Measurements from ENCODE around the gene POP7.
"Not testable (repeated sequence)": the region's sequence is repeated elsewhere in the genome, so short reads cannot be mapped to it uniquely, and the experiment has no call there.

Gene POP7

GRCh38 chr7:100705753-100706671 is at the start of gene POP7:
POP7 (plus strand) TSS chr7:100706121; CDS start chr7:100706831, 710 bp downstream.
- no peak for TF ChIP-seq CTCF (IDR thresholded peaks at IDR 0.05; ENCODE audit: low read depth, low read length, missing control alignments)
- DNase-seq (ENCODE audit: low read depth), result peak; percentile 96
- peak within 1 kb of the TSS; percentile 89 for H3K4me3 ChIP-seq (ENCODE audit: low read depth, low read length)
- in situ Hi-C loops (cut with HindIII; ENCODE audit: low sequenced_read_pairs), result no loop called here

GRCh38 chr7:100662194-100662776 is 43.6 kb upstream of the POP7 start:
- H3K4me3 ChIP-seq (ENCODE audit: low read depth, low read length); in situ Hi-C loops (cut with HindIII; ENCODE audit: low sequenced_read_pairs); DNase-seq (ENCODE audit: low read depth): not testable (repeated sequence)

- TF ChIP-seq CTCF (IDR thresholded peaks at IDR 0.05; ENCODE audit: low read depth, low read length, missing control alignments), result no peak
- in situ Hi-C loops (cut with HindIII; ENCODE audit: low sequenced_read_pairs), result no loop called here
- no peak overlapping the region for H3K4me3 ChIP-seq (ENCODE audit: low read depth, low read length)
- DNase-seq (ENCODE audit: low read depth), result no peak
Measured at GRCh38 chr7:100665168-100665726, 40.7 kb upstream of the POP7 start.

- TF ChIP-seq CTCF (IDR thresholded peaks at IDR 0.05; ENCODE audit: low read depth, low read length, missing control alignments), result no peak
- H3K4me3 ChIP-seq (ENCODE audit: low read depth, low read length), result no peak overlapping the region
- DNase-seq (ENCODE audit: low read depth), result no peak
- in situ Hi-C loops (cut with HindIII; ENCODE audit: low sequenced_read_pairs), result no loop called here
Measured at GRCh38 chr7:100667331-100668068, 38.4 kb upstream of the POP7 start.

- TF ChIP-seq CTCF (IDR thresholded peaks at IDR 0.05; ENCODE audit: low read depth, low read length, missing control alignments), result no peak
- in situ Hi-C loops (cut with HindIII; ENCODE audit: low sequenced_read_pairs), result no loop called here
- DNase-seq (ENCODE audit: low read depth), result no peak
Measured at GRCh38 chr7:100668069-100668449, 37.9 kb upstream of the POP7 start.

GRCh38 chr7:100669106-100669505 is 36.8 kb upstream of the POP7 start:
- DNase-seq (ENCODE audit: low read depth); H3K4me3 ChIP-seq (ENCODE audit: low read depth, low read length); in situ Hi-C loops (cut with HindIII; ENCODE audit: low sequenced_read_pairs): not testable (repeated sequence)

More at GRCh38 chr7:100668069-100668449, 37.9 kb upstream of the POP7 start:
- no peak overlapping the region for H3K4me3 ChIP-seq (ENCODE audit: low read depth, low read length)

GRCh38 chr7:100670074-100670473 is 35.8 kb upstream of the POP7 start:
- H3K4me3 ChIP-seq (ENCODE audit: low read depth, low read length), result no peak overlapping the region
- DNase-seq (ENCODE audit: low read depth), result no peak
- in situ Hi-C loops (cut with HindIII; ENCODE audit: low sequenced_read_pairs), result loop anchor here (5.0 kb wide), 1 partner anchor 53 kb away; no protein-coding TSS in a partner anchor
- TF ChIP-seq CTCF (IDR thresholded peaks at IDR 0.05; ENCODE audit: low read depth, low read length, missing control alignments), result no peak
